ENCODE measurements around the gene ESRRA.
A peak's percentile ranks its signal among the peaks of the same experiment; 100 is the strongest.

The ESRRA gene

DNA sequence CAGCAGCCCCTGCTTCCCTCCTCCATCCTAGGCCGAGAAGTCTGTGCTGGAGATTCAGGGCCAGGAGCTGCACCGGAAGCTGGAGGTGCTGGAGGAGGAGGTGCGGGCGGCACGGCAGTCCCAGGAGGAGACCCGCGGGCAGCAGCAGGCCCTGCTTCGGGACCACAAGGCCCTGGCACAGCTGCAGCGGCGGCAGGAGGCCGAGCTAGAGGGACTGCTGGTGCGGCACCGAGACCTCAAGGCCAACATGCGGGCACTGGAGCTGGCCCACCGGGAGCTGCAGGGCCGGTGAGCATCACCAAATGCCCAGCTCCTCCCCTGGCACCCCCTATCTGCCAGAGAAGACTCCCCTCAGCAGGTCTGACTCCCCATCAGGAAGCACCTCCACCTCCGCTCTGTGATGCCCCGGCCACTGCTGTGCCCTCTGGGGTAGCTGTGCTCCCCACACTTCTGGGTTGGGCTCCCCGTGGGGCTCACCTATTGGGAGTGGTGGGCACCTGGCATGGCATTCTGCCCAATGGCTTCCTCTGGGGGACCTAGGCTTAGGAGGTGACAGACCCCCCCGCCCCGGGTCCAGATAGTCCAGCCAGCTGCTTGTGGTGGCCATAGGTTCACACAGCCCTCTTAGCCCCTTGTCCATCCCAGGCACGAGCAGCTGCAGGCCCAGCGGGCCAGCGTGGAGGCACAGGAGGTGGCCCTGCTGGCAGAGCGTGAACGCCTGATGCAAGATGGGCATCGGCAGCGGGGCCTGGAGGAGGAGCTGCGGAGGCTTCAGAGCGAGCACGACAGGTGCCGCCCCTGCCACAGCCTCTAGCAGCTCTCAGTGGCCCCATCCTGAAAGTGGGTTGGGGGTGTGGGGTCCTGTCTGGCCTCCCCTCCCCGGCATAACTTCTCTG, 47.0 kb downstream of the ESRRA start:
- DNase-seq (ENCODE audit: low spot score), result no peak

DNA sequence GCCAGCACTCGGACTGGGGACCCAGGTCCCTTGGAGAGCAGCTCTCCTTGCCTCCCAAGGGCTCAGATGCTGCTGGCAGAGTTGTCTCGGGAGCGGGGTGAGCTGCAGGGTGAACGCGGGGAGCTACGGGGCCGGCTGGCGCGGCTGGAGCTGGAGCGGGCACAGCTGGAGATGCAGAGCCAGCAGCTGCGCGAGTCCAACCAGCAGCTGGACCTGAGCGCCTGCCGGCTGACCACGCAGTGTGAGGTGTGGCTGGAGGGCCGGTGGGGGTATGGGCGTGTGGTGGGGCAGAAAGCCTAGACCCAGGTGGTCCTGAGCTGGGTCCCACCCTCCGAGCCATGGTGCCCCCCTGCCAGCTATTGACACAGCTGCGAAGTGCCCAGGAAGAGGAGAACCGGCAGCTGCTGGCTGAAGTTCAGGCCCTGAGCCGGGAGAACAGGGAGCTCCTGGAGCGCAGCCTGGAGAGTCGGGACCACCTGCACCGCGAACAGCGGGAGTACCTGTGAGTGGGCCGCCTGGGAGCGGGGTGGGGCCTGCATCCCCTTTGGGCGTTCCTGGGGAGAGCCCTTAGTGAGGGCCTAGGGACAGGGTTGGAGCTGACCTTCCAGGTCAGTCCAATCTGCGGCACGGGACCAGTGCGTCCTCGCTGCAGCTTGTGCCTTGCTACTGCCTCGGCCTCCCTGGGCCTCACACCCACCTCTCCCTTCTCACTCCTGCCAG, 47.8 kb downstream of the ESRRA start:
- DNase-seq (ENCODE audit: low spot score), result no peak

- DNase-seq (ENCODE audit: low spot score), result no peak
Observed at GRCh38 chr11:64353715-64354506, 48.6 kb downstream of the ESRRA start.

DNA sequence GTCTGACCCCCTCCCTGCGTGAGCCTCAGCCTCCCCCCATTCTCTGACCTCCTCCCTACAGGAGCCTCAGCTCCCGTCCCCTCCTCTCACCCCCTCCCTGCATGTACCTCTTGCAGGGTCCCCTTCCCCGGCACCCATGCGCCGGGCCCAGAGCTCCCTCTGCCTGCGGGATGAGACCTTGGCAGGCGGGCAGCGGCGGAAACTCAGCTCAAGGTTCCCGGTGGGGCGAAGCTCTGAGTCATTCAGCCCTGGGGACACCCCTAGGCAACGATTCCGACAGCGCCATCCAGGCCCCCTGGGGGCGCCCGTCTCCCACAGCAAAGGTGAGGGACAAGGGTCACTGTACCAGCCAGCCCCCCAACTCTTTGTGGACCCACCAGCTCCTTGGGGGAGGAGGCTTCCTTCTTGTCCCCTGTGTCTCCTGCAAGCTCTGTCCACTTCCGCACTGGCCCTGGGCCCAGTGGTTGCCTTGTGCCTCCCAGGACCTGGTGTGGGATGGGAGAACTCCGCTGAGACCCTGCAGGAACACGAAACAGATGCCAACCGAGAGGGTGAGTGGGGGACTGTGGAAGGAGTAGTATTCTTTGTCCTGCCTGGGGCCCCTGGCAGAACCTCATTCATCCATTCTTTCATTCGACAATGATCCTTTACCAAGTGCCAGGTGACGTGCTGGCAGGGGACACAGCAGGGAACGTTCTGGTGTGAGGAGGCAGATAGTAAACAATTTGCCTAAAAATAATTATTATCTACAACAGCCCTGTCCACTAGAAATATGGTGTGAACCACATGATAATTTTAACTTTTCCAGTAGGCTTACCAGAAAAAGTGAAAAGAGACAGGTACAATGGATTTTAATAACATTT, 50.0 kb downstream of the ESRRA start:
- peak; percentile 62 for DNase-seq (ENCODE audit: low spot score)

- DNase-seq (ENCODE audit: low spot score), result no peak
Observed at GRCh38 chr11:64356498-64357411, 51.4 kb downstream of the ESRRA start.

- DNase-seq (ENCODE audit: low spot score), result no peak
Observed at GRCh38 chr11:64357446-64357845, 52.1 kb downstream of the ESRRA start.

GRCh38 chr11:64357904-64358535, 52.7 kb downstream of the ESRRA start:
- DNase-seq (ENCODE audit: low spot score), result no peak

GRCh38 chr11:64358536-64358906, 53.2 kb downstream of the ESRRA start:
- DNase-seq (ENCODE audit: low spot score), result no peak

GRCh38 chr11:64358907-64359711, 53.8 kb downstream of the ESRRA start, which contains the start of gene RPS6KA4:
RPS6KA4 (plus strand) TSS chr11:64359162; CDS start chr11:64359236, 74 bp downstream.
- DNase-seq (ENCODE audit: low spot score), result peak; percentile 73

DNA sequence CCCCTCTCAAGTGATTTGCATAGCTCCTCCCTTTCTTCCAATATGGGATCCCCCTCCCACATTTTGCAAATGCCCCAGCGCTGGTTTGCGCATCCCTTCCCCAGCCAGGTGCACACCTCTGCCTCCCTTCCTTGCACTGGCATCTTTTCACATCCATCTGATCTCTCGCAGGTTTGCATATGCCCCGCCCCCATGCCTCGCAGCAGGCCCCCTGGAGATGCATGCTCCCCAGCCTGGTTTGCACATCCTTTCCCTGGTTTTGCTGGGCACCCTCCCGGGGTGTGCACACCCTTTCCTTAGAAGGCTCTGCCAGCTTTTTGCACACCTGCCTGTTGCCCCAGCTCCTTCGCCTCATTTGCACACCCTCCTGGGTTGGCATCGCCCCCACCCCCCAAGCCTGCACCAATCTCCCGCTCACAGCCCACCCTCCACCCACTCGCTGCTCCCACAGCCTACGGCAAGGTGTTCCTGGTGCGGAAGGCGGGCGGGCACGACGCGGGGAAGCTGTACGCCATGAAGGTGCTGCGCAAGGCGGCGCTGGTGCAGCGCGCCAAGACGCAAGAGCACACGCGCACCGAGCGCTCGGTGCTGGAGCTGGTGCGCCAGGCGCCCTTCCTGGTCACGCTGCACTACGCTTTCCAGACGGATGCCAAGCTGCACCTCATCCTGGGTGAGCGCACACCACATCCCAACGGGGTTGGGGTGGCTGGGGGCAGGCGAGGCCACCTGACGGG, 54.6 kb downstream of the ESRRA start:
- peak; percentile 78 for DNase-seq (ENCODE audit: low spot score)

GRCh38 chr11:64360448-64360921, 55.2 kb downstream of the ESRRA start:
- no peak for DNase-seq (ENCODE audit: low spot score)

- DNase-seq (ENCODE audit: low spot score), result no peak
Observed at GRCh38 chr11:64361659-64362058, 56.3 kb downstream of the ESRRA start.

DNA sequence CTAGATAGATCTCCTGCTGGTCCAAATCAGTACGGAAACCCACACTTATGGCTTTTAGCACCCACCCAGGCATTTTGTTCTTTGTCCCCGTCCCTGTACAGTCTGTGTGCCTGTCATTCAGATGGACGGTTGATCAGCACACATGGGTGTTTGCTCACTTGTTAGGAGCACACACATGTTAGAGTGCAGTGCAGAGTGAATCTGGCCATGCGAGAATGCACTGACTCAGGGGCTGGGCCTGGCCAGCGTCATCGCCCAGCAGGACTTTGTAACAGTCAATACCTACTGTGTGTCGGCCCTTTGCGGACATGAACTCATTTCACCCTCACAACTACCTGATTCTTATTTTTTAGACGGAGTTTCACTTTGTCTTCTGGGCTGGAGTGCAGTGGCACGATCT, 57.0 kb downstream of the ESRRA start:
- no peak for DNase-seq (ENCODE audit: low spot score)

GRCh38 chr11:64364435-64364834, 59.1 kb downstream of the ESRRA start:
- no peak for DNase-seq (ENCODE audit: low spot score)

DNA sequence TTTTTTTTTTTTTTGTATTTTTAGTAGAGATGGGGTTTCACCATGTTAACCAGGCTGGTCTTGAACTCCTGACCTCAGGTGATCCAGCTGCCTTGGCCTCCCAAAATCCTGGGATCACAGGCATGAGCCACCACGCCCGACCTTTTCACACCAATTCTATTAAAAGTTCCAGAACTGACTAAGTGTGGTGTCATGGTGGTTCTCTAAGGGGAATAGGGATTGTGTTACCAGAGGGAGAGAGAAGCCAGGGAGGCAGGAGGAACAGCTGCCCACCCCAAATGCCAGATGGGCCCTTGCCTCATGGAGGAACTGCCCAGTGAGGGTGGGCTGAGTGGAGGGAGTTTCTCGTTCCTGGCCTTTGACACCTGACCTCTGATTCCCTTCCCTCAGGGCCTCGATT, 59.6 kb downstream of the ESRRA start:
- no peak for DNase-seq (ENCODE audit: low spot score)

Measured in putamen (tissue), 1 donor.